ENCODE data around the gene OR4F15. TPM values are rescaled to one million over a fixed set of nuclear protein-coding genes. Genes with fewer than 3 reads are reported as not detected.
"Not testable (repeated sequence)": the region's sequence is repeated elsewhere in the genome, so short reads cannot be mapped to it uniquely, and the experiment has no call there.

OR4F15 gene
- polyA plus RNA-seq, 1 of the 3 experiments (the other 2 are of a cell fraction) = not detected

GRCh38 chr15:101788001-101788400, 24.0 kb upstream of the OR4F15 start:
- H3K9me2 ChIP-seq; H4K20me1 ChIP-seq (ENCODE audit: insufficient read depth); H3K27me3 ChIP-seq (ENCODE audit: insufficient read depth); H3K9me3 ChIP-seq; H3F3A ChIP-seq (replicated peaks; ENCODE audit: insufficient read depth); H3K4me2 ChIP-seq; DNase-seq; H3K27ac ChIP-seq (ENCODE audit: low read depth in 2 of 2, low read length in 1 of 2); H3K9ac ChIP-seq; H3K4me3 ChIP-seq (ENCODE audit: low read depth in 2 of 2, low read length in 1 of 2); H3K79me2 ChIP-seq (ENCODE audit: insufficient read depth); H3K4me1 ChIP-seq (ENCODE audit: control insufficient read depth in 1 of 2, insufficient read depth in 2 of 2, low read depth in 1 of 2, low read length in 1 of 2); CTCF ChIA-PET; H2AFZ ChIP-seq (ENCODE audit: low read depth); POLR2A ChIA-PET; H3K36me3 ChIP-seq (replicated peaks in 1 of 2; ENCODE audit: control insufficient read depth in 1 of 2, insufficient read depth in 2 of 2, low read length in 1 of 2): not testable (repeated sequence)
- whole genome bisulfite sequencing (ENCODE audit: low lambda C conversion rate) = 34% methylated on average over 2 of the region's 2 CpGs

DNA sequence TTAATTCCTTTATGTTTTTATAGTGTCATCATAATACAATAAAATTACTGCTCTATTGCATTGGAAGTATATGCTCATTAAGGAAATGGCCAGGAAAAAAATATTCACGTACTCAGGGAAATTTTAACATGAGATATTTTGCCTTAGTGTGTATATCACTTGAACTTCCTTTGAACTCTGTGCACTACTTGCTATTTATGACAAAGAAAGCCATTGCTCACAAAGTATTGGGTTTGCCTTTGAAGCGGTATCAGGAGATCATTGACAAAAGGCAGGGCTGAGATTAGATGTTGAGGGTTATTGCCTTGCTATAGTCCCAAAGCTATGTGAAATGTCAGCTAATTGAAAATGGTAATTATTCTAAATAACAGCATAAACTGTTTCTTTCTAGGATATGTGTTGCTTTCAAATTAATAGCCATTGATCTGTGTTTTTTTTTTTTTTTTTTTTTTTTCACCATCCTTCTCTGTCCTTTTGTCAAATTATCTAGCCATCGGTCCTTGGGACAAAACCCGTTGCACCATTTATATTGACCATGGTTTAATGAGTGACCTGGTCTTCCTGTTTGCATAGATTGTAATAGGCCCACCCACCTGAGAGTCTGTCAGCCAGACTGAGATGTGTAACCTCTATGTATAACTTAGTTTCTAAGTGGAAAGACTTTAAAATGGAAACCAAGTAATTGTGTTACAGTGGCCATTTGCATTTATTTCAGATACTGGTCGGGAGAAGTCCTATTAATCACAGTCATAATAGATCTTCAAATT, 23.3 kb upstream of the OR4F15 start:
- H4K20me1 ChIP-seq (ENCODE audit: insufficient read depth); H2AFZ ChIP-seq (ENCODE audit: low read depth); H3K9me2 ChIP-seq; H3K79me2 ChIP-seq (ENCODE audit: insufficient read depth); H3K36me3 ChIP-seq (replicated peaks in 1 of 2; ENCODE audit: control insufficient read depth in 1 of 2, insufficient read depth in 2 of 2, low read length in 1 of 2); H3K27me3 ChIP-seq (ENCODE audit: insufficient read depth); POLR2A ChIA-PET; DNase-seq; H3K4me3 ChIP-seq (ENCODE audit: low read depth in 2 of 2, low read length in 1 of 2); CTCF ChIA-PET; H3K4me2 ChIP-seq; H3K9me3 ChIP-seq; H3K4me1 ChIP-seq (ENCODE audit: control insufficient read depth in 1 of 2, insufficient read depth in 2 of 2, low read depth in 1 of 2, low read length in 1 of 2); H3F3A ChIP-seq (replicated peaks; ENCODE audit: insufficient read depth); H3K27ac ChIP-seq (ENCODE audit: low read depth in 2 of 2, low read length in 1 of 2); H3K9ac ChIP-seq: not testable (repeated sequence)
- WGBS (ENCODE audit: low lambda C conversion rate) = 28% methylated on average over 4 of the region's 5 CpGs

- H3K9me3 ChIP-seq; H2AFZ ChIP-seq (ENCODE audit: low read depth); H3K27ac ChIP-seq (ENCODE audit: low read depth in 2 of 2, low read length in 1 of 2); H3K9ac ChIP-seq; H3K4me2 ChIP-seq; H3F3A ChIP-seq (replicated peaks; ENCODE audit: insufficient read depth); H3K27me3 ChIP-seq (ENCODE audit: insufficient read depth); H3K4me3 ChIP-seq (ENCODE audit: low read depth in 2 of 2, low read length in 1 of 2); H3K4me1 ChIP-seq (ENCODE audit: control insufficient read depth in 1 of 2, insufficient read depth in 2 of 2, low read depth in 1 of 2, low read length in 1 of 2); H3K79me2 ChIP-seq (ENCODE audit: insufficient read depth); CTCF ChIA-PET; H4K20me1 ChIP-seq (ENCODE audit: insufficient read depth); DNase-seq; H3K36me3 ChIP-seq (replicated peaks in 1 of 2; ENCODE audit: control insufficient read depth in 1 of 2, insufficient read depth in 2 of 2, low read length in 1 of 2); POLR2A ChIA-PET; H3K9me2 ChIP-seq: not testable (repeated sequence)
- 33% methylated on average over 1 of the region's 4 CpGs for WGBS (ENCODE audit: low lambda C conversion rate)
Observed at GRCh38 chr15:101790748-101791147, 21.3 kb upstream of the OR4F15 start.

DNA sequence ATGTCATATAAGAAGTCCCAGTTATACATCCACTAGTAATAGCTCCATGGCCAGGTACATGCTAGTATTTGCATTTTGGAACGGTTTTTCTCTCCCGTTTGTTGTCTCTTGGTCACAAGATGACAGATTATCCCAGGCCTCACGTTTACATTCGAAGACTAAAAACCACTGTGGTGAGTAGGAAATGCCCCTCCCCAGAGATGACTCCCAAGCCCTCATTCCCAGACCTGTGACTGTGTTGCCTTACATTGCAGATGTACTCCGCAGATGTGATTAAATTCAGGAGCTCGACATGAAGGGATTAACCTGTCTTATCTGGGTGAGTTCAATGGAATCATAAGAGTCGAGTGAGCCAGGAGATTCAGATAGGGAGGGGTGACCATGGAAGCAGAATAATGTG, 18.0 kb upstream of the OR4F15 start:
- H3K9me3 ChIP-seq; DNase-seq; H3F3A ChIP-seq (replicated peaks; ENCODE audit: insufficient read depth); H3K36me3 ChIP-seq (replicated peaks in 1 of 2; ENCODE audit: control insufficient read depth in 1 of 2, insufficient read depth in 2 of 2, low read length in 1 of 2); CTCF ChIA-PET; POLR2A ChIA-PET; H3K4me3 ChIP-seq (ENCODE audit: low read depth in 2 of 2, low read length in 1 of 2); H4K20me1 ChIP-seq (ENCODE audit: insufficient read depth); H3K4me2 ChIP-seq; H3K27ac ChIP-seq (ENCODE audit: low read depth in 2 of 2, low read length in 1 of 2); H3K9ac ChIP-seq; H3K4me1 ChIP-seq (ENCODE audit: control insufficient read depth in 1 of 2, insufficient read depth in 2 of 2, low read depth in 1 of 2, low read length in 1 of 2); H2AFZ ChIP-seq (ENCODE audit: low read depth); H3K9me2 ChIP-seq; H3K79me2 ChIP-seq (ENCODE audit: insufficient read depth); H3K27me3 ChIP-seq (ENCODE audit: insufficient read depth): not testable (repeated sequence)
- WGBS (ENCODE audit: low lambda C conversion rate) = 40% methylated on average over 7 of the region's 7 CpGs
